HG03457 (cell line): Measurements from ENCODE around the gene MTFR1L.

Experiments
- ATAC-seq: cut with Tn5 transposase; IDR thresholded peaks from one replicate; pipeline ENCODE4 v1.9.1; 2021; ENCODE audit warnings: moderate number of reproducible peaks; ENCODE audit not compliant: unreplicated experiment

MTFR1L gene

GRCh38 chr1:25875856-25876692 is 56.3 kb downstream of the MTFR1L start:
- ATAC-seq, result no peak

- ATAC-seq, result no peak
Observed at GRCh38 chr1:25876693-25877077, 56.9 kb downstream of the MTFR1L start.

- no peak for ATAC-seq
Observed at GRCh38 chr1:25877155-25877554, 57.4 kb downstream of the MTFR1L start.

DNA sequence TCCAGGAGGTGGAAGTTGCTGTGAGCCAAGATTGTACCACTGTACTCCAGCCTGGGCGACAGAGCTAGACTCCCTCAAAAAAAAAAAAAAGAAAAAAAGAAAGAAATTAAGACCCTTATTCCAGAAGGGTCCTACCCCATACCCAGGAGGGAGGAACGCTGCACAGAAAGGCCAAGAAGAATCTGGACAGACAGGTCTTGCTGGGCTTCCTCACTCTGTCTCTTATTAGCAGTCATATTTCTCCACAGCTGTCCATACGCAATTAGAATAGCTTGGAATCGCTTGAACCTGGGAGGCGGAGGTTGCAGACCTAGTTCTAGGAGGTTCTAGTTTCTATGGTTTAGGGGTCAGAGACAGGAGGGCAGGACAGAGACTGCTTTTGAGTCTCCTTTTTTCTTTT is 58.9 kb downstream of the MTFR1L start:
- no peak for ATAC-seq

DNA sequence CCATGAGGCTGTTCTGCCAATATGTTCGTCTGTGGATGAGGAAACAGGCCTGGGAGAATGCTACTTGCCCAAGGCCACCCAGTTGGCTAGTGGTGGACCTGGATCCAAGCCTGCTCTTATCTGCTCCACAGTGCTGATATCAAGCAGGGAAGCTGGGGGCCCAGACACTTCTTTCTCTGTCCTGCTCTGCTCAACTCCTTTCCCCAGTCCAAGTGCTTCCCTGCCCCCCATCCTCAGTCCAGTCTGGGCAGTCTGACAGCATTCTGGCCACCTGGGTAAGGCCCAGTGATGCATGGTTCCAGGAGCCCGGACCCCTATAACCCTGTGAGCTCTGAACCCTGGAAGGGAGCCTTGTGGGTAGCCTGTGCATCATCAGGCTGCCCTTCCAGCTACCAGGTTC is 59.9 kb downstream of the MTFR1L start:
- no peak for ATAC-seq

DNA sequence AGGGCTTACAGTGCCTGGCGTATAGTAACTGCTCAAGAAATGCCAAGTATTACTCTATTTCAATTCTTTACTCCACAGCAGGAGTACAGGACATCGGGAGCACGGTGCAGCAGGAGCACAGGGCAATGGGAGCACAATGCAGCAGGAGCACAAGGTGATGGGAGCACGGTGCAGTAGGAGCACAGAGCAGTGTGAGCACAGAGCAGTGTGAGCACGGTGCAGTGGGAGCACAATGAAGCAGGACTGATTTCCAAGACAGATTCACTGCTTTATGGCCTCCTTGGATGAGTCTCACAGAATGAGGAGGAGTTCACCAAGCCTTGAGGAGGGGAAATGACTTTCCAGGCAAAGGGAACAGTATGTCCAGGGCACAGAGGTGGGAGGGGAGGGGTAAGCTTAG is 60.8 kb downstream of the MTFR1L start:
- no peak for ATAC-seq

DNA sequence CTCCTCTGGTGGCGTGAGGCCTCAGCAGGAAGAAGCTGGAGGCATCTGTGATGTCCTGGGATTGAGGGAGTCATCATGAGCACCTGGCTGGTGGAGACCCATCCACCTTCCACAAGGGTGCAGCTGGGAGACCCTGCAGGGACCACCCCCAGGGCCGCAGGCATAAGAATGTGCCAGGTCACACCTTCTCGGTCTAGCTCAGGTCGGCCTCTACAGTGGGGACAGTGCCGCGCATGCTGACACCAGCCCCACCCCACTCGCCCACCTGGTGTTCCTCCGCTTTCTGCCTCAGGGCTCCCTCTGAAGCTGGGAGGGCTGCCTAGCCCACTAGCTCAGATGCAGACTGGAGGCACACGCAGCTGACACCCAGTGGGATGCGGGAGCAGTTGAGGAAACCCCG is 61.5 kb downstream of the MTFR1L start:
- ATAC-seq, result no peak
